ENCODE data around the gene DENND4A. TPM values are rescaled to one million over a fixed set of nuclear protein-coding genes. Genes with fewer than 3 reads are reported as not detected.
A peak's percentile ranks its signal among the peaks of the same experiment; 100 is the strongest.

The DENND4A gene
- total and polyA plus RNA-seq, 9 of the 15 experiments (the other 6 are each of a cell fraction or from before 2014, with no cell fraction given): 6.8 to 32.3 (median 19.9) TPM

DNA sequence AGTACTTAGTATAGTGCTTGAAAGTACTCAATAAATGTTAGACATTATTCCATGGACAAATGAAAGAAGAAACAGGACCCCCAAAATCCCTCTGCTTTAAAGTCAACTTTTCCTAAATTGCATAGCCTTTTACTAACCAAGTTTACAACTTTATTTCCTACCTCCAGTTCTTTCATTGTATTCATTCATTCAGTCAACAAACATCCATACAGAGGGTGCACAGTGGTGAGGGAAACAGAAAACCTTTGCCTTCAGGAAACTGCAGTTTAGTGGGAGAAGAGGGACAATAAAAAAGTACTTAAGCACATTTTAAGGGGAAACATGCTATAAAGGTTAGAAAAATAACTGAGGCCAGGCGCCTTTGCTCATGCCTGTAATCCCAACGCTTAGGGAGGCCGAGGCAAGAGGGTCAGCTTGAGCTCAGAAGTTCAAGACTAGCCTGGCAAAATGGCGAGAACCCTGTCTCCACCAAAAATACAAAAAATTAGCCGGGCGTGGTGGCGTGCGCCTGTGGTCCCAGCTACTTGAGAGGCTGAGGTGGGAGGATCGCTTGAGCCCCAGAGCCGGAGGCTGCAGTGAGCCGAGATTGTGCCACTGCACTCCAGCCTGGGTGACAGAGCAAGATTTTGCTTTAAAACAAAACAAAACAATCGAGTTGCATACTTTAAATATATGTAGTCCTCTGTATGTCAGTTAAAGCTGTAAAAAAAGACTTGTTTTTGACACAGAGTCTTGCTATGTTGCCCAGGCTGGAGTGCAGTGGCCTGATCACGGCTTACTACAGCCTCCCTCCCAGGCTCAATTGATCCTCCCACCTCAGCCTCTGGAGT, 1.1 kb upstream of the DENND4A start (continued):
- TF ChIP-seq, protein P1, sequence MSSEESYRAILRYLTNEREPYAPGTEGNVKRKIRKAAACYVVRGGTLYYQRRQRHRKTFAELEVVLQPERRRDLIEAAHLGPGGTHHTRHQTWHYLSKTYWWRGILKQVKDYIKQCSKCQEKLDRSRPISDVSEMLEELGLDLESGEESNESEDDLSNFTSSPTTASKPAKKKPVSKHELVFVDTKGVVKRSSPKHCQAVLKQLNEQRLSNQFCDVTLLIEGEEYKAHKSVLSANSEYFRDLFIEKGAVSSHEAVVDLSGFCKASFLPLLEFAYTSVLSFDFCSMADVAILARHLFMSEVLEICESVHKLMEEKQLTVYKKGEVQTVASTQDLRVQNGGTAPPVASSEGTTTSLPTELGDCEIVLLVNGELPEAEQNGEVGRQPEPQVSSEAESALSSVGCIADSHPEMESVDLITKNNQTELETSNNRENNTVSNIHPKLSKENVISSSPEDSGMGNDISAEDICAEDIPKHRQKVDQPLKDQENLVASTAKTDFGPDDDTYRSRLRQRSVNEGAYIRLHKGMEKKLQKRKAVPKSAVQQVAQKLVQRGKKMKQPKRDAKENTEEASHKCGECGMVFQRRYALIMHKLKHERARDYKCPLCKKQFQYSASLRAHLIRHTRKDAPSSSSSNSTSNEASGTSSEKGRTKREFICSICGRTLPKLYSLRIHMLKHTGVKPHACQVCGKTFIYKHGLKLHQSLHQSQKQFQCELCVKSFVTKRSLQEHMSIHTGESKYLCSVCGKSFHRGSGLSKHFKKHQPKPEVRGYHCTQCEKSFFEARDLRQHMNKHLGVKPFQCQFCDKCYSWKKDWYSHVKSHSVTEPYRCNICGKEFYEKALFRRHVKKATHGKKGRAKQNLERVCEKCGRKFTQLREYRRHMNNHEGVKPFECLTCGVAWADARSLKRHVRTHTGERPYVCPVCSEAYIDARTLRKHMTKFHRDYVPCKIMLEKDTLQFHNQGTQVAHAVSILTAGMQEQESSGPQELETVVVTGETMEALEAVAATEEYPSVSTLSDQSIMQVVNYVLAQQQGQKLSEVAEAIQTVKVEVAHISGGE (CRISPR knock-in tag; IDR thresholded peaks at IDR 0.05): no peak
- no peak for TF ChIP-seq C11orf30 (IDR thresholded peaks at IDR 0.05; ENCODE audit: low read depth)
- peak in 1 of 2 experiments; percentile 26; a peak in 2 of 4 replicates for TF ChIP-seq KDM1A (IDR thresholded peaks at IDR 0.05)
